Smooth muscle cell (in vitro differentiated cells): ENCODE measurements around the gene SPACA7. TPM values are rescaled to one million over a fixed set of nuclear protein-coding genes. Genes with fewer than 3 reads are reported as not detected.

ENCODE experiments used
- DNase-seq: peaks from one replicate; lab custom pipeline; 2025; ENCODE audit not compliant: unreplicated experiment; lab: John Stamatoyannopoulos, UW
- H2AFZ ChIP-seq: fragments of 200-600 bp; sonication (generic); 2 replicates; pipeline ENCODE4 v1.6.0; 2016; ENCODE audit warnings: antibody characterized with exemption, low read depth, mild to moderate bottlenecking
- H3F3A ChIP-seq: fragments of 200-600 bp; sonication (generic); 2 replicates; pipeline ENCODE4 v1.6.0; 2017; ENCODE audit warnings: antibody characterized with exemption, low read depth
- H3K27ac ChIP-seq: fragments of 200-600 bp; sonication (generic); 2 replicates; pipeline ENCODE4 v1.5.1; 2016; ENCODE audit warnings: low read depth, mild to moderate bottlenecking
- H3K27me3 ChIP-seq: fragments of 200-600 bp; sonication (generic); 2 replicates; pipeline ENCODE4 v1.6.1; 2016; ENCODE audit warnings: low read depth, mild to moderate bottlenecking
- H3K36me3 ChIP-seq: fragments of 200-600 bp; sonication (generic); 2 replicates; pipeline ENCODE4 v1.5.1; 2016; ENCODE audit warnings: low read depth
- H3K4me1 ChIP-seq: fragments of 200-600 bp; sonication (generic); 2 replicates; pipeline ENCODE4 v1.5.1; 2016; ENCODE audit warnings: low read depth
- H3K4me2 ChIP-seq: fragments of 200-600 bp; sonication (generic); 2 replicates; pipeline ENCODE4 v1.6.0; 2016; ENCODE audit warnings: mild to moderate bottlenecking
- H3K4me3 ChIP-seq: fragments of 200-600 bp; sonication (generic); 2 replicates; pipeline ENCODE4 v1.5.1; 2016; ENCODE audit warnings: mild to moderate bottlenecking
- H3K79me2 ChIP-seq: fragments of 200-600 bp; sonication (generic); 2 replicates; pipeline ENCODE4 v1.6.0; 2016; ENCODE audit warnings: low read depth, mild to moderate bottlenecking
- H3K9ac ChIP-seq: fragments of 200-600 bp; sonication (generic); 2 replicates; pipeline ENCODE4 v1.6.0; 2016; ENCODE audit warnings: low read depth
- H3K9me3 ChIP-seq: fragments of 200-600 bp; sonication (generic); replicated peaks from 2 replicates; pipeline ENCODE4 v1.5.1; 2016; ENCODE audit warnings: low read depth
- H4K20me1 ChIP-seq: fragments of 200-600 bp; sonication (generic); 2 replicates; pipeline ENCODE4 v1.6.0; 2016; ENCODE audit warnings: low read depth
- WGBS: methylation state at CpG from one replicate; pipeline ENCODE4 v1.1.7; 2016; ENCODE audit warnings: low lambda C conversion rate; 5-methylcytosine and 5-hydroxymethylcytosine counted together
- polyA plus RNA-seq: library from polyadenylated mRNA; unstranded; fragments of >200 nt; fragmentation: Nextera tagmentation; extraction: Ambion mirVana; gene quantifications from 2 replicates; pipeline ENCODE4 v1.2.1, GENCODE V29; 2016
- total RNA-seq: library from RNA; depleted of rRNA; stranded (reverse); fragments of >200 nt; gene quantifications from 2 replicates; pipeline ENCODE4 v1.2.3, GENCODE V29; 2014
- TF ChIP-seq, protein P1 (sequence below): fragments of 200-600 bp; sonication (generic); IDR thresholded peaks from 2 replicates; pipeline ENCODE4 v1.5.1; 2017; ENCODE audit warnings: borderline replicate concordance, mild to moderate bottlenecking, antibody characterized with exemption; ENCODE audit not compliant: insufficient read depth, poor library complexity, severe bottlenecking

Gene SPACA7
- total and polyA plus RNA-seq, 2 experiments from 2014 or later = not detected

DNA sequence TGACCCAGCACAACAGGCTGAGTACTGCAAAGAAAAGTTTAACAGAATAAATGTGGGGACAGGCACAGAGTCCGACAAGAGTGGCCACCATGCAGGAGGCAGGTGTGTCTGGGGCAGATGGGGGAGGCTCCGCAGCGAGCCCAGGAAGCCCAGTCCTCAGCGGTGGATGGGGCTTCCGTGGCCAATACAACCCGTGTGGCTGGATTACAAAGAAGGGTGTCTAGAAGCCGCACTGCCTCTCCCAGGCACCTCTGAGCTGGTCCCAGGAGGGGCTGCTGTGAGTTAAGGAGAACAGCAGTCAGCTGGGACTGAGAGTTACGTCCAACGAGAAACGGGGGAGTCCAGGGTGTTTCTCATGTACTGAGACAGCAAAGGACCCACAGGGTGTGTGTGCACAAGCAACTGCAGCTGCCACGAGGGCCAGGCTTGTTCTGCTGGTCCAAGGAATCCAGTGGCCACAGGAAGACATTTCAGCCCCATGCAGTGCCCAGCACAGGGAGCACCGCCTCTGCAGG lies 70.2 kb downstream of the SPACA7 start:
- no peaks in the 10 kb centered on the region for H3K4me1 ChIP-seq
- H3F3A ChIP-seq = no peaks in the 10 kb centered on the region
- no peaks in the 10 kb centered on the region for H3K79me2 ChIP-seq
- no peaks in the 10 kb centered on the region for H4K20me1 ChIP-seq
- no peaks in the 10 kb centered on the region for H3K9me3 ChIP-seq
- H2AFZ ChIP-seq = no peak overlapping the region
- no peak for DNase-seq
- no peak overlapping the region for H3K27ac ChIP-seq
- H3K9ac ChIP-seq = no peak overlapping the region
- WGBS = 89% methylated on average over 12 of the region's 12 CpGs
- no peak overlapping the region for H3K4me3 ChIP-seq
- TF ChIP-seq, protein P1, sequence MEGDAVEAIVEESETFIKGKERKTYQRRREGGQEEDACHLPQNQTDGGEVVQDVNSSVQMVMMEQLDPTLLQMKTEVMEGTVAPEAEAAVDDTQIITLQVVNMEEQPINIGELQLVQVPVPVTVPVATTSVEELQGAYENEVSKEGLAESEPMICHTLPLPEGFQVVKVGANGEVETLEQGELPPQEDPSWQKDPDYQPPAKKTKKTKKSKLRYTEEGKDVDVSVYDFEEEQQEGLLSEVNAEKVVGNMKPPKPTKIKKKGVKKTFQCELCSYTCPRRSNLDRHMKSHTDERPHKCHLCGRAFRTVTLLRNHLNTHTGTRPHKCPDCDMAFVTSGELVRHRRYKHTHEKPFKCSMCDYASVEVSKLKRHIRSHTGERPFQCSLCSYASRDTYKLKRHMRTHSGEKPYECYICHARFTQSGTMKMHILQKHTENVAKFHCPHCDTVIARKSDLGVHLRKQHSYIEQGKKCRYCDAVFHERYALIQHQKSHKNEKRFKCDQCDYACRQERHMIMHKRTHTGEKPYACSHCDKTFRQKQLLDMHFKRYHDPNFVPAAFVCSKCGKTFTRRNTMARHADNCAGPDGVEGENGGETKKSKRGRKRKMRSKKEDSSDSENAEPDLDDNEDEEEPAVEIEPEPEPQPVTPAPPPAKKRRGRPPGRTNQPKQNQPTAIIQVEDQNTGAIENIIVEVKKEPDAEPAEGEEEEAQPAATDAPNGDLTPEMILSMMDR = no peak
- H3K4me2 ChIP-seq = no peak overlapping the region
- no peaks in the 10 kb centered on the region for H3K36me3 ChIP-seq
- peaks cover 22% of the 10 kb centered on the region for H3K27me3 ChIP-seq

DNA sequence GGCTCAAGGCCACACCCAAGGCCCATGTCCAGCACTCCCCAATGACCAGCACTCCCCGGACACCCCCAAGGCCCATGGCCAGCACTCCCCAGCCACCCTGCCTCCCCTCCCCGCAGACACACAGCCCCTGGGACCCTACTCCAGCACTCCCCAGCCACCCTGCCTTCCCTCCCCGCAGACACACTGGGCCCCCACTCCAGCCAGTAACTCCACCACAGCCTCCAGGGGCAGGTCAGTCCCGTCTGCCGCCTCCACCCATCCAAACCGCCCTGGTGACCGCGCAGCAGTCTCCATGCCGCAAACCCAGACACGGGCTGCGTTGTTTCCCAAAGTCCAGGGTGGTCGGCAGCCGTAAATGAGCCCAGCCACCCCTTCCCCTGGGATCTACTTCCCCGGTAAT lies 70.7 kb downstream of the SPACA7 start:
- Histone ChIP-seq H2AFZ (no peak overlapping the region), H3F3A (no peaks in the 10 kb centered on the region), H3K4me1 (no peaks in the 10 kb centered on the region), H3K79me2 (no peaks in the 10 kb centered on the region), H3K36me3 (no peaks in the 10 kb centered on the region), H4K20me1 (no peaks in the 10 kb centered on the region), H3K4me2 (no peak overlapping the region), H3K27me3 (peaks cover 22% of the 10 kb centered on the region), H3K9ac (no peak overlapping the region), H3K9me3 (no peaks in the 10 kb centered on the region), H3K27ac (no peak overlapping the region), H3K4me3 (no peak overlapping the region)
- 90% methylated on average over 14 of the region's 14 CpGs for WGBS
- DNase-seq = no peak
- TF ChIP-seq, protein P1 = no peak

DNA sequence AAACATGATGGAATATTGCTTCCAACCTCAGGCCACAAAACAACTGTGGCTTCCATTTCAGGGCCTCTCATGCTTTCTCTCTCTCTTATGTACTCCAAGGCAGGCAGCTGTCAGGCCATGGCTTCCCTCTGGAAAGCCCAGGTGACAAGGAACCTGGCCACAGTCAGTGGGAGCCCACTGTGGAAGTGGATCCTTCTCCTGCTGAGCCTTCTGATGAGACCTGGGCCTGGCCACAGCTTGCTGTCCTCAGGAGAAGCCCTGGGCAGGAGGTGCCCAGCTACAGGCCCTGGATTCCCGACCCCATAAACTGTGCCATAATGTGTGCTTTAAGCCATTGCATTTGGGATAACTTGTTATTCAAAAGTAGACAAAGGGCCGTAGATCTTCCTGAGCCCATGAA lies 71.2 kb downstream of the SPACA7 start:
- Histone ChIP-seq H3K4me3 (no peak overlapping the region), H3K9me3 (no peaks in the 10 kb centered on the region), H3K79me2 (no peaks in the 10 kb centered on the region), H3K4me1 (no peaks in the 10 kb centered on the region), H3K36me3 (no peaks in the 10 kb centered on the region), H4K20me1 (no peaks in the 10 kb centered on the region), H3K27me3 (peaks cover 22% of the 10 kb centered on the region), H3K4me2 (no peak overlapping the region), H2AFZ (no peak overlapping the region), H3K27ac (no peak overlapping the region), H3K9ac (no peak overlapping the region), H3F3A (no peaks in the 10 kb centered on the region)
- 92% methylated on average over 2 of the region's 2 CpGs for WGBS
- TF ChIP-seq, protein P1 = no peak
- no peak for DNase-seq

GRCh38 chr13:112447761-112448603 lies 71.8 kb downstream of the SPACA7 start:
- Histone ChIP-seq H4K20me1 (no peaks in the 10 kb centered on the region), H3F3A (no peaks in the 10 kb centered on the region), H3K27ac (no peak overlapping the region), H3K9ac (no peak overlapping the region), H3K79me2 (no peaks in the 10 kb centered on the region), H3K4me2 (no peak overlapping the region), H2AFZ (no peak overlapping the region), H3K36me3 (no peaks in the 10 kb centered on the region), H3K4me1 (no peaks in the 10 kb centered on the region), H3K4me3 (no peak overlapping the region), H3K9me3 (no peaks in the 10 kb centered on the region), H3K27me3 (peaks cover 16% of the 10 kb centered on the region)
- TF ChIP-seq, protein P1 = no peak
- no peak for DNase-seq
- WGBS = 89% methylated on average over 23 of the region's 27 CpGs
